ENCODE data around the gene CEP350.

GRCh38 chr1:180046674-180047073 lies 92.1 kb downstream of the CEP350 start:
- TF ChIP-seq CTCF (optimal IDR thresholded peaks at IDR 0.05 in 1 of 3, IDR thresholded peaks at IDR 0.05 in 1 of 3, conservative IDR thresholded peaks at IDR 0.05 in 1 of 3; ENCODE audit: extremely low read depth in 1 of 3, insufficient read depth in 2 of 3, low read length in 3 of 3): no peak
- no peak for TF ChIP-seq EZH2 (IDR thresholded peaks at IDR 0.05; ENCODE audit: low read length)

All from keratinocyte (primary cell).